Measurements from ENCODE around the gene TCERG1L. TPM values are rescaled to one million over a fixed set of nuclear protein-coding genes. Genes with fewer than 3 reads are reported as not detected.

Gene TCERG1L
- polyA plus RNA-seq, 3 donors, result not detected

GRCh38 chr10:131149111-131149510 is 162.4 kb downstream of the TCERG1L start:
- TF ChIP-seq CTCF (IDR thresholded peaks at IDR 0.05), result no peak
- H3K27me3 Mint-ChIP-seq (ENCODE audit: low read depth in 3 of 3), result peaks cover 0 to 1% (median 0%) of the 10 kb centered on the region in 3 donors
- Histone ChIP-seq H3K27ac (ENCODE audit: low read depth in 1 of 2, low read length in 2 of 2) (no peak overlapping the region), H3K4me3 (replicated peaks in 1 of 3; ENCODE audit: low read depth in 2 of 3, low read length in 3 of 3) (no peak overlapping the region), H3K9ac (ENCODE audit: insufficient read depth, low read length, poor library complexity, severe bottlenecking) (no peak overlapping the region), H3K4me1 (ENCODE audit: control insufficient read depth in 1 of 2, insufficient read depth in 2 of 2, low read length in 2 of 2) (no peaks in the 10 kb centered on the region), H3K27me3 (ENCODE audit: control insufficient read depth in 2 of 2, insufficient read depth in 2 of 2, low read length in 2 of 2) (no peaks in the 10 kb centered on the region), H3K9me3 (replicated peaks in 1 of 2; ENCODE audit: control insufficient read depth in 1 of 2, insufficient read depth in 1 of 2, low read length in 2 of 2) (peaks cover 0 to 48% of the 10 kb centered on the region in 2 donors), H3K4me2 (replicated peaks; ENCODE audit: extremely low read depth, low read length, poor library complexity, severe bottlenecking) (no peak overlapping the region), H3K36me3 (replicated peaks in 1 of 2; ENCODE audit: control insufficient read depth in 1 of 2, insufficient read depth in 2 of 2, low read length in 2 of 2) (no peaks in the 10 kb centered on the region), H4K20me1 (ENCODE audit: insufficient read depth, low read length) (no peaks in the 10 kb centered on the region), H2AFZ (ENCODE audit: insufficient read depth, low read depth, low read length, poor library complexity, severe bottlenecking) (no peak overlapping the region), H3K79me2 (ENCODE audit: insufficient read depth, low read length) (no peaks in the 10 kb centered on the region)
- 92% methylated on average over 2 of the region's 3 CpGs for WGBS (ENCODE audit: insufficient coverage)
- intact Hi-C loops (cut with micrococcal nuclease), result no loop called here
- H3K36me3 Mint-ChIP-seq, result no peaks in the 10 kb centered on the region
- peaks cover 15 to 36% (median 23%) of the 10 kb centered on the region in 7 donors for H3K9me3 Mint-ChIP-seq
- no peaks in the 10 kb centered on the region for H3K4me1 Mint-ChIP-seq
- H3K4me3 Mint-ChIP-seq, result no peak overlapping the region
- no peak for DNase-seq
- H3K27ac Mint-ChIP-seq, result no peak overlapping the region

GRCh38 chr10:131148270-131148669 is 163.3 kb downstream of the TCERG1L start:
- Mint-ChIP-seq H3K9me3 (peaks cover 12 to 36% (median 23%) of the 10 kb centered on the region in 7 donors), H3K27ac (no peak overlapping the region), H3K4me1 (no peaks in the 10 kb centered on the region), H3K27me3 (ENCODE audit: low read depth in 3 of 3) (peaks cover 0 to 1% (median 0%) of the 10 kb centered on the region in 3 donors), H3K4me3 (no peak overlapping the region), H3K36me3 (no peaks in the 10 kb centered on the region)
- Histone ChIP-seq H3K79me2 (ENCODE audit: insufficient read depth, low read length) (no peaks in the 10 kb centered on the region), H3K4me2 (replicated peaks; ENCODE audit: extremely low read depth, low read length, poor library complexity, severe bottlenecking) (no peak overlapping the region), H4K20me1 (ENCODE audit: insufficient read depth, low read length) (no peaks in the 10 kb centered on the region), H3K9ac (ENCODE audit: insufficient read depth, low read length, poor library complexity, severe bottlenecking) (no peak overlapping the region), H3K27me3 (ENCODE audit: control insufficient read depth in 2 of 2, insufficient read depth in 2 of 2, low read length in 2 of 2) (no peaks in the 10 kb centered on the region), H3K4me1 (ENCODE audit: control insufficient read depth in 1 of 2, insufficient read depth in 2 of 2, low read length in 2 of 2) (no peaks in the 10 kb centered on the region), H2AFZ (ENCODE audit: insufficient read depth, low read depth, low read length, poor library complexity, severe bottlenecking) (no peak overlapping the region), H3K36me3 (replicated peaks in 1 of 2; ENCODE audit: control insufficient read depth in 1 of 2, insufficient read depth in 2 of 2, low read length in 2 of 2) (no peaks in the 10 kb centered on the region), H3K4me3 (replicated peaks in 1 of 3; ENCODE audit: low read depth in 2 of 3, low read length in 3 of 3) (no peak overlapping the region), H3K9me3 (replicated peaks in 1 of 2; ENCODE audit: control insufficient read depth in 1 of 2, insufficient read depth in 1 of 2, low read length in 2 of 2) (peaks cover 0 to 45% of the 10 kb centered on the region in 2 donors), H3K27ac (ENCODE audit: low read depth in 1 of 2, low read length in 2 of 2) (no peak overlapping the region)
- no peak for DNase-seq
- intact Hi-C loops (cut with micrococcal nuclease), result no loop called here
- TF ChIP-seq CTCF (IDR thresholded peaks at IDR 0.05), result no peak
- 65% methylated on average over 2 of the region's 3 CpGs for WGBS (ENCODE audit: insufficient coverage)
